ENCODE measurements around the gene NANOG. TPM values are rescaled to one million over a fixed set of nuclear protein-coding genes. Genes with fewer than 3 reads are reported as not detected.
"Not testable (repeated sequence)": the region's sequence is repeated elsewhere in the genome, so short reads cannot be mapped to it uniquely, and the experiment has no call there.

Gene NANOG
- total RNA-seq, 1 donor from 2014 or later = 0.74 TPM

GRCh38 chr12:7837366-7837765 is 48.2 kb downstream of the NANOG start:
- Mint-ChIP-seq H3K9me3 (ENCODE audit: low read depth) (no peaks in the 10 kb centered on the region), H3K27ac (no peak overlapping the region), H3K4me3 (ENCODE audit: low read depth) (no peak overlapping the region), H3K27me3 (no peaks in the 10 kb centered on the region), H3K4me1 (ENCODE audit: low read depth) (peaks cover 8% of the 10 kb centered on the region), H3K36me3 (ENCODE audit: insufficient read depth) (no peaks in the 10 kb centered on the region)
- no peak for DNase-seq (ENCODE audit: low spot score, unreplicated experiment)
- TF ChIP-seq CTCF (IDR thresholded peaks at IDR 0.05; ENCODE audit: unreplicated experiment) = no peak

- DNase-seq (ENCODE audit: low spot score, unreplicated experiment); H3K4me1 Mint-ChIP-seq (ENCODE audit: low read depth); H3K9me3 Mint-ChIP-seq (ENCODE audit: low read depth); H3K4me3 Mint-ChIP-seq (ENCODE audit: low read depth); H3K27ac Mint-ChIP-seq; H3K27me3 Mint-ChIP-seq; H3K36me3 Mint-ChIP-seq (ENCODE audit: insufficient read depth): not testable (repeated sequence)
Measured at GRCh38 chr12:7839226-7839625, 50.0 kb downstream of the NANOG start.

GRCh38 chr12:7839848-7840247 is 50.6 kb downstream of the NANOG start:
- H3K27me3 Mint-ChIP-seq; DNase-seq (ENCODE audit: low spot score, unreplicated experiment); H3K27ac Mint-ChIP-seq; H3K4me3 Mint-ChIP-seq (ENCODE audit: low read depth); H3K4me1 Mint-ChIP-seq (ENCODE audit: low read depth); H3K9me3 Mint-ChIP-seq (ENCODE audit: low read depth); H3K36me3 Mint-ChIP-seq (ENCODE audit: insufficient read depth): not testable (repeated sequence)

GRCh38 chr12:7842444-7842843 is 53.2 kb downstream of the NANOG start:
- H3K4me1 Mint-ChIP-seq (ENCODE audit: low read depth); H3K27me3 Mint-ChIP-seq; H3K27ac Mint-ChIP-seq; H3K4me3 Mint-ChIP-seq (ENCODE audit: low read depth); DNase-seq (ENCODE audit: low spot score, unreplicated experiment); H3K9me3 Mint-ChIP-seq (ENCODE audit: low read depth); H3K36me3 Mint-ChIP-seq (ENCODE audit: insufficient read depth): not testable (repeated sequence)

GRCh38 chr12:7843149-7843548 is 53.9 kb downstream of the NANOG start:
- H3K4me3 Mint-ChIP-seq (ENCODE audit: low read depth); H3K27me3 Mint-ChIP-seq; H3K27ac Mint-ChIP-seq; H3K9me3 Mint-ChIP-seq (ENCODE audit: low read depth); H3K36me3 Mint-ChIP-seq (ENCODE audit: insufficient read depth); H3K4me1 Mint-ChIP-seq (ENCODE audit: low read depth); DNase-seq (ENCODE audit: low spot score, unreplicated experiment): not testable (repeated sequence)

GRCh38 chr12:7843583-7843982 is 54.4 kb downstream of the NANOG start:
- H3K36me3 Mint-ChIP-seq (ENCODE audit: insufficient read depth); H3K4me1 Mint-ChIP-seq (ENCODE audit: low read depth): not testable (repeated sequence)

GRCh38 chr12:7844116-7844515 is 54.9 kb downstream of the NANOG start:
- Mint-ChIP-seq H3K4me3 (ENCODE audit: low read depth) (no peak overlapping the region), H3K4me1 (ENCODE audit: low read depth) (peaks cover 2% of the 10 kb centered on the region), H3K27me3 (peaks cover 6% of the 10 kb centered on the region), H3K27ac (no peak overlapping the region), H3K9me3 (ENCODE audit: low read depth) (no peaks in the 10 kb centered on the region), H3K36me3 (ENCODE audit: insufficient read depth) (no peaks in the 10 kb centered on the region)
- no peak for DNase-seq (ENCODE audit: low spot score, unreplicated experiment)
- TF ChIP-seq CTCF (IDR thresholded peaks at IDR 0.05; ENCODE audit: unreplicated experiment) = no peak

More at GRCh38 chr12:7843583-7843982, 54.4 kb downstream of the NANOG start:
- not testable (repeated sequence) for H3K4me3 Mint-ChIP-seq (ENCODE audit: low read depth); DNase-seq (ENCODE audit: low spot score, unreplicated experiment); H3K27me3 Mint-ChIP-seq; H3K27ac Mint-ChIP-seq; H3K9me3 Mint-ChIP-seq (ENCODE audit: low read depth)

GRCh38 chr12:7847226-7848097 is 58.3 kb downstream of the NANOG start:
- not testable (repeated sequence) for H3K9me3 Mint-ChIP-seq (ENCODE audit: low read depth); DNase-seq (ENCODE audit: low spot score, unreplicated experiment); H3K27me3 Mint-ChIP-seq; H3K36me3 Mint-ChIP-seq (ENCODE audit: insufficient read depth); H3K4me3 Mint-ChIP-seq (ENCODE audit: low read depth)
- Mint-ChIP-seq H3K27ac (peak overlapping the region; percentile 2), H3K4me1 (ENCODE audit: low read depth) (peaks cover 14% of the 10 kb centered on the region)

- H3K4me1 Mint-ChIP-seq (ENCODE audit: low read depth) = peaks cover 17% of the 10 kb centered on the region
- DNase-seq (ENCODE audit: low spot score, unreplicated experiment); H3K27me3 Mint-ChIP-seq; H3K36me3 Mint-ChIP-seq (ENCODE audit: insufficient read depth); H3K9me3 Mint-ChIP-seq (ENCODE audit: low read depth); H3K4me3 Mint-ChIP-seq (ENCODE audit: low read depth); H3K27ac Mint-ChIP-seq: not testable (repeated sequence)
Measured at GRCh38 chr12:7848098-7848422, 58.9 kb downstream of the NANOG start.
